GM18502 (cell line): ENCODE measurements around the gene PAFAH2.

Experiments
- ATAC-seq: cut with Tn5 transposase; IDR thresholded peaks from one replicate; pipeline ENCODE4 v1.9.1; 2021; ENCODE audit warnings: mild to moderate bottlenecking; ENCODE audit not compliant: unreplicated experiment, poor library complexity

PAFAH2 gene

DNA sequence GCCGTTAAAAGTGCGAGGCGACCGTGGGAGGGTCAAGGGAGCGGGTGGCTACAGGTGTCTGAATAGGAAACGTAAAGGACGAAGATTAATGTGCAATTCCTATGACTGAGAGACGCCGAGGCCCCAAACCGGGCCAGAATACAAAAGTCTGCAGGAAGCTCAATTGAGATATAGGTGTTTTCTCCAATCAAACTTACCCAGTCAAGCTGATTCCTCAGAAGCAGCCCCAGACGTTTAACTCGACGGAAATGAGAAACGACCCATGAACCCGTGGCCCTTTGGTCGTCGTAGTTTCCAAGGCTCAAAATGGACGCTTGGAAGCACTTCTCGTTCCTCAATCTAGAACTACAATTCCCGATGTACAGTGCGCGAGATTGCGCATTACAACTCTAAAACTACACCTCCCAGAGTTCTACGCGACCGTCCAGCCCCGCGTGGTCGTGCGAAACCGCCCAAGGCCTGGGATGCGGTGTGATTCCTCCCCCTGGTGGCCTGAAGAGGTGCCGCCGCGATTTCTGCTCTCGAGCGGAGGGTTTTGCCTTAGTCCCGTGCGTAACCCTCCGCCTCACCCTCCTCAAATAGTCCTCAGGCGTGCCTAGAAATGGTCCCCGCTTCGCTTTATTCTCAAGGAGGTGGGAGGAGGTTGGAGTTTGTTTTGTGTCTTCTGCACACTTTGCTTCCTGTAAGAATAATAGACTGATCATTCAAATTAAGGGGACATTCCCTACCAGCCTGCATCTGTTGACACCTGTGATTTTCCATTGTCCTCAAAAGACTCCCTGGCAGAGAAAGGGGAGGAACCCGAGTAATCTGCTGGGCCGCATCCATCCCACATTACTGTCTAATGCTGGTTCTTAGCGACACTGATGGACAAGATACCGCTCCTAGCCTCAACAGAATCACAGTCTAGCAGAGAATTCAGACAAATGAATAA lies at the start of gene PAFAH2:
TSS of gene PAFAH2 (minus strand) at position 236 of the 934 bp plus-strand sequence. CDS start 7,247 bp downstream, outside the sequence.
- peak; percentile 96 for ATAC-seq

DNA sequence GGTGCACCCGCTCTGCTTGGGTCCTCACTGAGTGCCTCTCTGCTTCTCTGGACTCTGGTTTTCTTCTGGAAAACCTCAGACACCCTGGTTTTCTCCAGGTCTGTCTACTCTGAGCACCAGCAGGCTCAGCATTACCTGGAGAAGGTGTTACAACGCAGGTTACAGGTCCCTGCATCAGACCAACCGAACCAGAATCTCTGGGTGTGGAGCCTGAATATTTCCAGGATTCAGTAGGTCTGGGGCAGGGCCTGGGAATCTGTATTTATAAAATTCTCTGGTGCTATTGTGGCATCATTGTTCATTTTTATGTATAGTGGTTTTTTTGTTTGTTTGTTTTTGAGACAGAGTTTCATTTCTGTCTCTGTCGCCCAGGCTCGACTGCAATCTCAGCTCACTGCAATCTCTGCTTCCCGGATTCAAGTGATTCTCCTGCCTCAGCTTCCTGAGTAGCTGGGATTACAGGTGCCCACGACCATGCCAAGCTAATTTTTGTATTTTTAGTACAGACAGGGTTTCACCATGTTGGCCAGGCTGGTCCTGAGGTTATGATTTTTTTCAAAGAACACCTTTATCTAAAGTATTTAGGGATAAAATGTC lies 49.5 kb upstream of the PAFAH2 start:
- ATAC-seq: no peak

GRCh38 chr1:26046246-26047095 lies 48.6 kb upstream of the PAFAH2 start:
- ATAC-seq: no peak

GRCh38 chr1:26045722-26046245 lies 47.9 kb upstream of the PAFAH2 start, which contains the start of gene SLC30A2:
TSS of gene SLC30A2 (minus strand) at chr1:26046118. CDS start at chr1:26045896, 222 bp downstream.
- no peak for ATAC-seq

GRCh38 chr1:26044971-26045721 lies 47.3 kb upstream of the PAFAH2 start:
- no peak for ATAC-seq

- no peak for ATAC-seq
Measured at GRCh38 chr1:26044414-26044813, 46.6 kb upstream of the PAFAH2 start.

- ATAC-seq: no peak
Measured at GRCh38 chr1:26043765-26044164, 45.9 kb upstream of the PAFAH2 start.

- no peak for ATAC-seq
Measured at GRCh38 chr1:26041978-26042377, 44.1 kb upstream of the PAFAH2 start.

DNA sequence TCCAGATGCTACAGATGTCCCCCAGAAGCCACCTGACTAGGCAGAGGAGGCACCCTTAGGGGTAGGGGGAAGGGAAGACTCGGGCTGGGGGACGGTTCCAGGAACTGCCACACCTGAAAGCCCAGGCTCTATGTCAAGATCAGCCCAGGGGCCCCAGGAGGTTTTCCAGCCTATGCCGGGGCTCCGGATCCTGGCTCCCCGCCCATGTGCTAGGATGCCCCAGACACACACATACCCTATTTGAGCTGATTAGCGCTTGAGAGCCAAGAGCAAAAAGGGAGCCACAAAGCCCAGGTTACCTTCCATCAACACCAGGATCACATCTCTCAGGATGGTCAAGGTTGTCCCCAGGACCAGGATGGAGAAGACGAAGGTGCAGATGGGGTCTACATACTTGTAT lies 43.5 kb upstream of the PAFAH2 start:
- ATAC-seq: no peak

- no peak for ATAC-seq
Measured at GRCh38 chr1:26038904-26039303, 41.0 kb upstream of the PAFAH2 start.

- no peak for ATAC-seq
Measured at GRCh38 chr1:26038477-26038876, 40.6 kb upstream of the PAFAH2 start.

- ATAC-seq: no peak
Measured at GRCh38 chr1:26037904-26038303, 40.0 kb upstream of the PAFAH2 start.

GRCh38 chr1:26036756-26037281 lies 39.0 kb upstream of the PAFAH2 start:
- ATAC-seq: no peak

DNA sequence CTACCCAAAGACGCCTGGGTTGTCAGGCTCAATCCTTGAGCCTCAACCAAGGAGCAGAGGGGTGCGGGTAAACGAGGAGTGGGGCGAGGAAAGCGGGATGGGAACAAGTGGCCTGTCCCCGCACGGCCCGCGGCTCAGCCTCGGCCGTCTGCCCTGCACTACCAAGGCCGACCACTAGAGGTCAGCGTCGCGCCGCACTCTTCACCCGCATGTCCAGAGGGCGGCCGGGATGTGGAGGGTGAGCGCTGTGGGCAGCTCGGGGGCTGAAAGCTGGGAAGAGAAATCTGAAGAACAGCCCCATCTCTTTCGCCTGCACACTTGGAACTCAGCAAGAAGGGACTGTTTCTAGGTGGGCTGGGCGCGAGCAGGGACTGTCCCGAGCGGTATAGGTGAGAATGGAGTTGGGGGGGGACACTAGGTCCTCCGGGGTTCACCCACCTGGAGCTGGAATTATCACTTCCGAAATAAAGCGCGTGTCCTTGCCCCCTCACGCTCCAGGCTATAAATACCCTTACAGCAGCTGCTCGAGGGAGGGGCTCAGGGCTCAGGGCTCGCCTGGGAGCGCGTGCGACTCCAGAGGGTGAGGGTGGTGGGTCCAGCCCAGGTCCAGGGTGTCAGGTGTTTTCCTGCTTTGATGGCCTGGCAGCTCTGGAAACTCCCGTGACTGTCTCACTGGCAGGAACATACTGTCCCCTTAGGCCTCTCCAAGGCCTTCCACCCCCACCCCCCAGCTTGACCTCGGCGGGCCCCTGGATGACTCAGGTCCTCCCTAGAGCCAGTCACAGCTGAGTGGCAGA lies 38.3 kb upstream of the PAFAH2 start:
- peak; percentile 66 for ATAC-seq

GRCh38 chr1:26035203-26035958 lies 37.5 kb upstream of the PAFAH2 start:
- peak; percentile 91 for ATAC-seq

DNA sequence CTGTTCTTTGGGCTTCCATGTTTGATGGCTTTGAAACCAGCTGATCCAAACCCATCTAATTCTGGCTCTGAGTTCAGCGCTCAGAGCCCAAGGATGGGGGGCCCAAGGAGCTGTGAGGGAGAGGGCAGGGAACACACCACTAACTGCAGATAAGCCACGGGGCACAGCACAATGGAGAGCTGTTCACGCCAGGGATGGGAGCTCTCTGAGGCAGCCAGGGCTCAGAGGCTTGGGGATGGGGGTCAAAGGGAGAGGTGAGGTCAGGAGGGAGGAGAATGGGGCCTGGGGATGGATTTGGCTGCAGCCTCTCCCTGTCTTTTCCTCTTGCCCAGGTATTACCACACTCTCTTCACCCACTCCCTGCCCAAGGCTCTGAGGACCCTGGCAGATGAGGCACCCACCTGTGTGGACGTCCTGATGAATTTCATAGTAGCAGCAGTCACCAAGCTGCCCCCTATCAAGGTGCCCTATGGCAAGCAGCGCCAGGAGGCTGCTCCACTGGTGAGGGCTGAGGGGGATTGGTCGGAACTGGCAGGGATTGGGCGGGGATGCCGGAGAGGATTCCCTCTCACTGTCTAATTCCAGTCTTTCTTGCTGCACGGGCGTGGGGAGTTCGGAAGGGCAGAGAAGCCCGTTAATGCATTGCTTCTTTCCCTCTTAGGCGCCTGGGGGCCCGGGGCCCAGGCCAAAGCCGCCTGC lies 36.8 kb upstream of the PAFAH2 start:
- no peak for ATAC-seq

- ATAC-seq: no peak
Measured at GRCh38 chr1:26032656-26033357, 34.9 kb upstream of the PAFAH2 start.
